ENCODE data around the gene CACNB4. TPM values are rescaled to one million over a fixed set of nuclear protein-coding genes. Genes with fewer than 3 reads are reported as not detected.
"Not testable (repeated sequence)": the region's sequence is repeated elsewhere in the genome, so short reads cannot be mapped to it uniquely, and the experiment has no call there.

CACNB4 gene
- 0.14 and 0.77 TPM in 2 replicates for total RNA-seq

- intact Hi-C loops (cut with micrococcal nuclease): no loop called here
These were observed at the start of gene CACNB4 for GRCh38 chr2:152098496-152099366. CACNB4 (minus strand) TSS chr2:152099044.

- intact Hi-C loops (cut with micrococcal nuclease): no loop called here
These were observed 35.8 kb upstream of the CACNB4 start for GRCh38 chr2:152134488-152135280.

GRCh38 chr2:152132306-152132705, 33.5 kb upstream of the CACNB4 start:
- intact Hi-C loops (cut with micrococcal nuclease): no loop called here

- intact Hi-C loops (cut with micrococcal nuclease): no loop called here
These were observed 28.8 kb upstream of the CACNB4 start for GRCh38 chr2:152127628-152128027.

GRCh38 chr2:152126664-152127063, 27.8 kb upstream of the CACNB4 start:
- intact Hi-C loops (cut with micrococcal nuclease): no loop called here

GRCh38 chr2:152122161-152122560, 23.3 kb upstream of the CACNB4 start:
- intact Hi-C loops (cut with micrococcal nuclease): no loop called here

GRCh38 chr2:152120430-152120829, 21.6 kb upstream of the CACNB4 start:
- intact Hi-C loops (cut with micrococcal nuclease): no loop called here

- intact Hi-C loops (cut with micrococcal nuclease): no loop called here
These were observed 17.1 kb upstream of the CACNB4 start for GRCh38 chr2:152115952-152116351.

GRCh38 chr2:152114366-152114765, 15.5 kb upstream of the CACNB4 start:
- intact Hi-C loops (cut with micrococcal nuclease): no loop called here

- intact Hi-C loops (cut with micrococcal nuclease): not testable (repeated sequence)
These were observed 8.3 kb upstream of the CACNB4 start for GRCh38 chr2:152107140-152107539.

GRCh38 chr2:152106464-152106863, 7.6 kb upstream of the CACNB4 start:
- intact Hi-C loops (cut with micrococcal nuclease): no loop called here

GRCh38 chr2:152103271-152103670, 4.4 kb upstream of the CACNB4 start:
- intact Hi-C loops (cut with micrococcal nuclease): no loop called here

GRCh38 chr2:152100961-152101360, 2.1 kb upstream of the CACNB4 start:
- intact Hi-C loops (cut with micrococcal nuclease): no loop called here

GRCh38 chr2:152099367-152100050, 665 bp upstream of the CACNB4 start:
- intact Hi-C loops (cut with micrococcal nuclease): no loop called here

- intact Hi-C loops (cut with micrococcal nuclease): no loop called here
These were observed 896 bp downstream of the CACNB4 start for GRCh38 chr2:152097801-152098495.

- intact Hi-C loops (cut with micrococcal nuclease): no loop called here
These were observed 1.5 kb downstream of the CACNB4 start for GRCh38 chr2:152097290-152097800.

- intact Hi-C loops (cut with micrococcal nuclease): no loop called here
These were observed 3.7 kb downstream of the CACNB4 start for GRCh38 chr2:152095146-152095545.

- intact Hi-C loops (cut with micrococcal nuclease): no loop called here
These were observed 4.8 kb downstream of the CACNB4 start for GRCh38 chr2:152094014-152094413.

GRCh38 chr2:152093464-152093863, 5.4 kb downstream of the CACNB4 start:
- intact Hi-C loops (cut with micrococcal nuclease): no loop called here

GRCh38 chr2:152092095-152092494, 6.7 kb downstream of the CACNB4 start:
- intact Hi-C loops (cut with micrococcal nuclease): no loop called here

GRCh38 chr2:152090726-152091125, 8.1 kb downstream of the CACNB4 start:
- intact Hi-C loops (cut with micrococcal nuclease): not testable (repeated sequence)

All from T-helper 2 cell treated with Interferon-gamma antibody and Interleukin-4, amounts not matched to agents 100 ng/mL and 5 ng/mL, for 36 hours (primary cell).